Panc1 (cell line): ENCODE results near the gene ADARB2. TPM values are rescaled to one million over a fixed set of nuclear protein-coding genes. Genes with fewer than 3 reads are reported as not detected.

Experiments
- ATAC-seq: fragments of 200-7000 bp; cut with Tn5 transposase; 2 replicates; pipeline ENCODE4 v1.9.1; 2020; ENCODE audit warnings: mild to moderate bottlenecking, moderate library complexity
- BruUV-seq: library from RNA; stranded (reverse); fragments of 400-500 nt; replicated peaks from 2 replicates; lab custom pipeline; 2021; lab: Mats Ljungman, UMichigan
- CTCF ChIA-PET: fragments of 300-600 bp; sonication (Branson Sonifier 250); formaldehyde crosslinking; loops from one replicate; lab custom pipeline; 2022; ENCODE audit warnings: antibody characterized with exemption; lab: Charles Lee
- POLR2A ChIA-PET: fragments of 300-600 bp; sonication (Branson Sonifier 250); formaldehyde crosslinking; loops from one replicate; lab custom pipeline; 2022; ENCODE audit warnings: antibody characterized with exemption; lab: Charles Lee
- DNase-seq: peaks from one replicate; pipeline ENCODE4 v3.0.0-alpha.2; 2010; ENCODE audit warnings: low read depth, low spot score
- H3K27ac ChIP-seq: 2 replicates; pipeline ENCODE4 v1.5.1; 2011; ENCODE audit warnings: mild to moderate bottlenecking, low read length, inconsistent platforms
- H3K27me3 ChIP-seq: fragments of 200-500 bp; sonication (Bioruptor generic); 2 replicates; pipeline ENCODE4 v1.6.0; 2014; ENCODE audit warnings: low read length, inconsistent platforms; ENCODE audit not compliant: control insufficient read depth, insufficient read depth
- H3K36me3 ChIP-seq: fragments of 200-500 bp; sonication (Bioruptor generic); 2 replicates; pipeline ENCODE4 v1.5.1; 2014; ENCODE audit warnings: inconsistent platforms, mild to moderate bottlenecking, low read length, moderate library complexity; ENCODE audit not compliant: control insufficient read depth, insufficient read depth
- H3K4me1 ChIP-seq: 2 replicates; pipeline ENCODE4 v1.5.1; 2011; ENCODE audit warnings: inconsistent platforms, mild to moderate bottlenecking, low read length, moderate library complexity; ENCODE audit not compliant: control insufficient read depth, insufficient read depth
- H3K4me3 ChIP-seq, 2 experiments: 2 replicates each; pipeline ENCODE4 v1.5.1; 2011 to 2012; ENCODE audit warnings: low read depth in 2 of 2, low read length in 2 of 2, mild to moderate bottlenecking in 2 of 2, inconsistent platforms in 1 of 2, moderate library complexity in 1 of 2
- H3K9me3 ChIP-seq: fragments of 200-500 bp; sonication (Bioruptor generic); 2 replicates; pipeline ENCODE4 v1.5.1; 2014; ENCODE audit warnings: low read depth, mild to moderate bottlenecking, inconsistent platforms, low read length, moderate library complexity; ENCODE audit not compliant: control insufficient read depth, insufficient read depth
- CTCF ChIP-seq: fragments of 450-650 bp; IDR thresholded peaks from 2 replicates; pipeline ENCODE4 v1.5.1; 2017; ENCODE audit warnings: mild to moderate bottlenecking
- POLR2AphosphoS5 ChIP-seq: IDR thresholded peaks from 2 replicates; pipeline ENCODE4 v1.6.1; 2012; ENCODE audit warnings: mild to moderate bottlenecking, low read depth, low read length, moderate library complexity
- SIN3A ChIP-seq: IDR thresholded peaks from 2 replicates; pipeline ENCODE4 v1.6.1; 2012; ENCODE audit warnings: low read depth, mild to moderate bottlenecking, low read length, moderate library complexity, borderline replicate concordance; ENCODE audit not compliant: insufficient read depth
- TCF7L2 ChIP-seq: IDR thresholded peaks from 2 replicates; pipeline ENCODE4 v1.6.1; 2011; ENCODE audit warnings: mild to moderate bottlenecking, low read depth, low read length, inconsistent platforms
- in situ Hi-C: cut with HindIII; loops from 2 replicates; pipeline ENCODE4 v1.10.0; 2016; ENCODE audit warnings: low sequenced_read_pairs, low pct_unique_long_range_greater_than_20kb
- intact Hi-C: fragments of 100-400 bp; cut with micrococcal nuclease; formaldehyde crosslinking; loops from one replicate; pipeline ENCODE4 v1.10.0; 2022; ENCODE audit not compliant: unreplicated experiment
- total RNA-seq: library from RNA; stranded (reverse); gene quantifications from one replicate; pipeline ENCODE4 v1.2.1, GENCODE V29; 2021; ENCODE audit not compliant: unreplicated experiment
- TF ChIP-seq, protein P1 (sequence below), 2 experiments: IDR thresholded peaks; 2 replicates each; pipeline ENCODE4 v1.6.1; 2011 to 2012; ENCODE audit warnings: low read depth in 2 of 2, control low read depth in 1 of 2, low read length in 1 of 2, mild to moderate bottlenecking in 1 of 2, moderate library complexity in 1 of 2; ENCODE audit not compliant: insufficient read depth in 1 of 2

Gene ADARB2
- total RNA-seq, 1 experiment from 2014 or later, result 0.31 TPM

DNA sequence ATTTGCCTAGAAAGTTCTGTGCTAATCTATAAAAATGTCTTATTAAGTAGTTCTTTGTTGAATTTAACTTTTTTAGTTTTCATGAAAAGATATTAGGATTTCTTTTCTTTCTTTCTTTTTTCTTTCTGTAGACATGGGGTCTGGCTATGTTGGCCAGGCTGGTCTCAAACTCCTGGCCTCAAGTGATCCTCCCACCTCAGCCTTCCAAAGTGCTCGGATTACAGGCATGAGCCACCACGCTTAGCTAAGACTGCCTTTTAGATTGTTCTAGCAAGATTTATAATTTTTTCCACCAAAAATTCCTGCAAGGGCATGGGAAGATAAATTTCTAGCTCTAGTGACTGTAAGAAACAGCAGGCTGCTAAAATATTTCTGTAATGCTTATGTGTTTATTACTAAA is 540.7 kb downstream of the ADARB2 start:
- ChIA-PET POLR2A (no interaction called here), CTCF (interaction anchor here (0.5 to 1.0 kb wide), 2 partner anchors 10 to 15 kb away, joined by 3 to 6 read pairs; no protein-coding TSS in a partner anchor)
- Histone ChIP-seq H3K4me3 (no peak overlapping the region), H3K27ac (no peak overlapping the region), H3K4me1 (no peaks in the 10 kb centered on the region), H3K27me3 (peaks cover 9% of the 10 kb centered on the region), H3K36me3 (no peaks in the 10 kb centered on the region), H3K9me3 (no peaks in the 10 kb centered on the region)
- DNase-seq, result no peak
- no peak for TF ChIP-seq CTCF
- TF ChIP-seq TCF7L2, result no peak
- TF ChIP-seq POLR2AphosphoS5, result no peak
- TF ChIP-seq, protein P1, sequence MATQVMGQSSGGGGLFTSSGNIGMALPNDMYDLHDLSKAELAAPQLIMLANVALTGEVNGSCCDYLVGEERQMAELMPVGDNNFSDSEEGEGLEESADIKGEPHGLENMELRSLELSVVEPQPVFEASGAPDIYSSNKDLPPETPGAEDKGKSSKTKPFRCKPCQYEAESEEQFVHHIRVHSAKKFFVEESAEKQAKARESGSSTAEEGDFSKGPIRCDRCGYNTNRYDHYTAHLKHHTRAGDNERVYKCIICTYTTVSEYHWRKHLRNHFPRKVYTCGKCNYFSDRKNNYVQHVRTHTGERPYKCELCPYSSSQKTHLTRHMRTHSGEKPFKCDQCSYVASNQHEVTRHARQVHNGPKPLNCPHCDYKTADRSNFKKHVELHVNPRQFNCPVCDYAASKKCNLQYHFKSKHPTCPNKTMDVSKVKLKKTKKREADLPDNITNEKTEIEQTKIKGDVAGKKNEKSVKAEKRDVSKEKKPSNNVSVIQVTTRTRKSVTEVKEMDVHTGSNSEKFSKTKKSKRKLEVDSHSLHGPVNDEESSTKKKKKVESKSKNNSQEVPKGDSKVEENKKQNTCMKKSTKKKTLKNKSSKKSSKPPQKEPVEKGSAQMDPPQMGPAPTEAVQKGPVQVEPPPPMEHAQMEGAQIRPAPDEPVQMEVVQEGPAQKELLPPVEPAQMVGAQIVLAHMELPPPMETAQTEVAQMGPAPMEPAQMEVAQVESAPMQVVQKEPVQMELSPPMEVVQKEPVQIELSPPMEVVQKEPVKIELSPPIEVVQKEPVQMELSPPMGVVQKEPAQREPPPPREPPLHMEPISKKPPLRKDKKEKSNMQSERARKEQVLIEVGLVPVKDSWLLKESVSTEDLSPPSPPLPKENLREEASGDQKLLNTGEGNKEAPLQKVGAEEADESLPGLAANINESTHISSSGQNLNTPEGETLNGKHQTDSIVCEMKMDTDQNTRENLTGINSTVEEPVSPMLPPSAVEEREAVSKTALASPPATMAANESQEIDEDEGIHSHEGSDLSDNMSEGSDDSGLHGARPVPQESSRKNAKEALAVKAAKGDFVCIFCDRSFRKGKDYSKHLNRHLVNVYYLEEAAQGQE (IDR thresholded peaks at IDR 0.05; ENCODE audit: insufficient read depth in 1 of 2, low read depth in 2 of 2, low read length in 1 of 2), result no peak
- TF ChIP-seq SIN3A, result no peak
- in situ Hi-C loops, result no loop called here
- intact Hi-C loops, result no loop called here
- no TSS peak for BruUV-seq
- no peak for ATAC-seq

DNA sequence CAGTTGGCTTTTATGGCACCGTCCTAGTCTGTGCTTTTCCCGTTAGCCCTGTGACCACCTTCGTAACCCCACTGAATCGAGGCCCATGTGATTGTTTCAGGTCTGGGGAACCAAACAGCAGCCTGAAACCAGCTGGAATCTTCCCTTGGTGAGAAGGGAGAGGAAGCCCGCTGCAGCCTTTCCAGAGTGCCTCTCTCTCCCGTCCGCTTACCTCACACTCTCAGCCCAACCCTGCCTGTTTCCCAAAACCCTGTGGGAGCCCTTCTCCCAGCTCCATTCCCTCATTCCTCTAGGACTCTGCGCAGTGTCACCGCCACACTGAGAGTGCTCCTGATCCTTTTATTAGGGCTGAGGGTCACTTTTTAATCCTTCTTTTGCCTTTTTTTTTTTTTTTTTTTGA is 541.5 kb downstream of the ADARB2 start:
- no peak overlapping the region for H3K4me3 ChIP-seq
- in situ Hi-C loops (no loop called here), intact Hi-C loops (no loop called here)
- ATAC-seq (no peak), DNase-seq (no peak)
- TF ChIP-seq, protein P1 (IDR thresholded peaks at IDR 0.05; ENCODE audit: insufficient read depth in 1 of 2, low read depth in 2 of 2, low read length in 1 of 2), result no peak
- TF ChIP-seq TCF7L2 (no peak), POLR2AphosphoS5 (no peak), SIN3A (no peak), CTCF (no peak)
- H3K36me3 ChIP-seq, result no peaks in the 10 kb centered on the region
- ChIA-PET POLR2A (no interaction called here), CTCF (interaction anchor here (1.0 kb wide), 1 partner anchor 15 kb away, joined by 6 read pairs; no protein-coding TSS in a partner anchor)
- no TSS peak for BruUV-seq
- peaks cover 7% of the 10 kb centered on the region for H3K27me3 ChIP-seq
- H3K27ac ChIP-seq, result no peak overlapping the region
- no peaks in the 10 kb centered on the region for H3K9me3 ChIP-seq
- no peaks in the 10 kb centered on the region for H3K4me1 ChIP-seq
